HuH-7.5 (cell line): ENCODE results near the gene RAD51B.

ENCODE experiments used
- DNase-seq: peaks from one replicate; pipeline ENCODE4 v3.0.0; 2011; ENCODE audit warnings: low spot score

The RAD51B gene

DNA sequence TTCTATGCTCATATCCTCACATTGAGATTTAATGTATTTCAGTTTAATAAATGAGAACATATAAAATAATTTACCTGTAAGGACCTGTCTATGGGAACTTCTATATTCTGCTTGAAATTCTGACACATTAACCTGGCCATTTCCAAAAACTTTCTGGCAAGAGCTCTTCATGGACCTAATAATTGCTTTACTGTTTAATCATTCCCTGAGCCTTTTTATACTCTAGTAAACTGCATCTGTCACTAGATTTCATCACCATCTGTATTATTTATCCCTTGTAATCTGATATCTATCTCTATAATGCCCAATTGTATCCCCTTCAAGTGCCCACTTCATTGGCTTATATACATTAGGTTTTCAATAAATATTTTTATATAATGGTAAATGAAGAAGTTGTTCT is 327.7 kb downstream of the RAD51B start:
- DNase-seq: no peak

DNA sequence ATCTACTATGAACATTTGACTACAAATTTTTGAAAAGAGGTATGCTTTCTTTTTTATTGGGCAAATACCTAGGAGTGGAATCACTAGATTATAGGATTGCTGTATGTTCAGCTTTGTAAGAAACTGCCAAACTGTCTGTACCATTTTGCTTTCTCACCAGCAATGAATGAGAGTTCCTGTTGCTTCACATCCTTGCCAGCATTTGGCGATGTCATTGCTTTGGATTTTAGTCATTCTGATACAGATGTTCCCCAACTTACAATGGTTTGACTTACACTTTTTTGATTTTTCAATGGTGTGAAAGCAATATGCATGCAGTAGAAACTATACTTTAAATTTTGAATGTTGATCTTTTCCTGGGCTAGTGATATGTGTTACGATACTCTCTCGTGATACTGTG is 328.7 kb downstream of the RAD51B start:
- no peak for DNase-seq

DNA sequence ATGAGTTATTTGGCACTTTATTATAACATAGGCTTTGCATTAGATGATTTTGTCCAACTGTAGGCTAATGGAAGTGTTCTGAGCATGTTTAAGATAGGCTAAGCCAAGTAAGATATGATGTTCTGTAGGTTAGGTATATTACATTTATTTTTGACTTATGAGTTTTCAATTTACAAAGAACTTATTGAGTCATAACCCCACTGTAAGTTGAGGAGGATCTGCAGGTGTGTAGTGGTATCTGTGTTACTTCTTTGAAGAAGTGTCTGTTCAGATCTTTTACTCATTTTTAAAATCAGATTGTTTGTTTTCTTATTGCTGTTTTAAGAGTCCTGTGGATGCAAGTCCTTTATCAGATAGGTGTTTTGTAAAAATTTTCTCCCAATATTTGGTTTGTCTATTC is 329.2 kb downstream of the RAD51B start:
- DNase-seq: no peak

DNA sequence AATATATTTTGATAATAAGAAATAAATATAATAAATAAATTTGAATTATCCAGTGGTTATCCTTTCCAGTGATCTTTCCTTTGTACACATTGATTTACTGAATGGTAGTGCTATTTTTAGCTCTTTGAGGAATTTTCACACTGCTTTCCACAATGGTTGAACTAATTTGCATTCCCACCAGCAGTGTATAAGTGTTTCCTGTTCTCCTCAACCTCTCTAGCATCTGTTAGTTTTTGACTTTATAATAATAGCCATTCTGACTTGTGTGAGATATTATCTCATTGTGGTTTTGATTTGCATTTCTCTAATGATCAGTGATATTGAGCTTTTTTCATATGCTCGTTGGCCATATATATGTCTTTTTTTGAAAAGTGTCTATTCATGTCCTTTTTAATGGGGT is 333.7 kb downstream of the RAD51B start:
- DNase-seq: no peak

DNA sequence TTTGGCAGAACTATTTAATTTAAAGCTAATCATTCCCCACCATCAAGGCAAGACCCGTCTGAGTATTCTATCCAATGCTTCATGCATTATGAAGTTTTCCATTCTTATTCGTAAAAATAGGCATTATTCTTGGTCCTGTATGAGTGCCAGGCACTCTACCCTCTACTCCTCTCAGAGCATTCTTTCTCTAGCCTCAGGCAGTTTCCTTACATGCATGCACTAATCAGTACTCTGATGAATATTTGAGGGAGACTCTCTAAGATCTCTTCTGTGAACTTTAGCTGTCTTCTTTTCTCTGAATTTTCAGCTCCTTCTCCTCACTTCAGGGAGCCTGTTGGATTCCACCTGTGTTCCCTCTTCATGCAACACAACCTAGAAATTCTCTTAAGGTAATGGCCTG is 334.7 kb downstream of the RAD51B start:
- DNase-seq: no peak

DNA sequence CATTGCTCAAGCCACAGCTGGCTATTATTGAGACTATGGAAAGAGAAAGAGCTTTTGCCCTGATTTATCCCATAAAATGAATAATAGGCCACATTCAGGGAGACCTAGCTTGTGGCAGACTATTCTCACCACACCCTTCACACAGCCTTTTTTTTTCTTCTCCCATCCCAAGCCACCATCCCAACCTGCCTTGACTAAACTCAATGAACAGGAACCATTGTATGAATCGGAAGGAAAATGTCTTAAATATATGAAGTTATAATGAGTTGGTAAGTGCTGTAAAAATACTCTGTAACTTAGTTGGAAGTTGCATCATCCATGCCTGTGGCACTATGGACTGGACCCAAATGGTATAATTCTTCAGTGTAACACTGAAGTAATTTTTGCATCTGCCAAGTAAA is 338.4 kb downstream of the RAD51B start:
- DNase-seq: no peak

DNA sequence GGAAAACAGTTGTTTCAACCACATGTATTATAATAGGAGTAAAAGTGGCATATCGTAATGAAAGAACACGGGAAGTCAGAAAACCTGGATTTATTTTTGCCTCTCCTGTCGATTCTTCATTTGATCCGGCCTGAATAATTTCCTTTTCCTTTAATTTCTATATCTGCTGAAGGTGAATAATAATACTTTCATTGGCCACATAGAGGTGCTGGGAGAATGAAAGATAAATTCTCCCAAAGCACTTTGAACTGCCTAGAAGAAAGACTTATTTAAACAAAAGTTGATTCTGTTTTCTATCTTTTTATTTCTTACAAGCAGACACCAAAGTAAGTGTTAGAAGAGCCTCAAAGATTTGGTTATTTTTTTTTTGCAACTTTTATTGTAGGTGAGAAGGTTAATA is 339.1 kb downstream of the RAD51B start:
- DNase-seq: no peak

DNA sequence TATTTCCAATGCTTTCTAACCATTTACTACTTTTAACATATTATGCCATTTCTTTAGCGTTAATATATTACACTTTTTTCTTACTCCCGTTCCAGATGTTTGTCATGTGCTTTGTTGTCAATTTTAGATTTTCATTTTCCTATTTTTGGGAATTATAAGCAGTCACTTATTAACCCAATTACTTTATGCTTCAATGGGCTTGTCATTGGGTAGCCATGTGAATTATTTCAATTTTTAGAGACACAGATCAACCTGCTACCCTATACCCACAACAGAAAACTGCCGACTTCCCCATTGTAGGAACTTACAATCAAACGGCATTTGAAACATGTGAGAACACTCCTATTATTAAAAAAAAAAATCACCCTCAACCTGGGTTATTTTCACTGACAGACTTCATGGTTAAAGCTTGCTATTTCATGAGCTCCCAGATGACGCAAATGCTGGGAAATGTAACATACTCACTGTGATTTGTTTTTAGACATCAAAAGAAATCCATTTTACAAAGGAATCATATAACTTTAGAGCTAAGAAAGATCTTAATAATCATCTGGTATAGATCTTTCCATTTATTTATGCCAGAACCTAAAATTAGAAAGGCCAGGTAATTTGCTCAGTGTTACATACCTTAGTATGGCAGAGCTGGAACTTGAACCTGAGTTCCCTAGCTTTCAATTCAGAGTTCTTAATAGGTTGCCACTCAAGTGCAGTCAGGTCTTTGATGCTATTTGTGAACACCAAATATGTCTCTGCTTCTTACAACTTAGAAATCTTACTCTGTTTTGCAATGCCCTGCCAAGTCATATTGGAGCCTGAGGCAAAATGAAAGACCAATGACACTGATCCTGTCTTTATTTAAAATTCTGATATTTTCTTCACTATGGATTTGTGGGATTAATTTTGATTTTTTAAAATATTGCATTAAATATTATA is 340.4 kb downstream of the RAD51B start:
- no peak for DNase-seq

DNA sequence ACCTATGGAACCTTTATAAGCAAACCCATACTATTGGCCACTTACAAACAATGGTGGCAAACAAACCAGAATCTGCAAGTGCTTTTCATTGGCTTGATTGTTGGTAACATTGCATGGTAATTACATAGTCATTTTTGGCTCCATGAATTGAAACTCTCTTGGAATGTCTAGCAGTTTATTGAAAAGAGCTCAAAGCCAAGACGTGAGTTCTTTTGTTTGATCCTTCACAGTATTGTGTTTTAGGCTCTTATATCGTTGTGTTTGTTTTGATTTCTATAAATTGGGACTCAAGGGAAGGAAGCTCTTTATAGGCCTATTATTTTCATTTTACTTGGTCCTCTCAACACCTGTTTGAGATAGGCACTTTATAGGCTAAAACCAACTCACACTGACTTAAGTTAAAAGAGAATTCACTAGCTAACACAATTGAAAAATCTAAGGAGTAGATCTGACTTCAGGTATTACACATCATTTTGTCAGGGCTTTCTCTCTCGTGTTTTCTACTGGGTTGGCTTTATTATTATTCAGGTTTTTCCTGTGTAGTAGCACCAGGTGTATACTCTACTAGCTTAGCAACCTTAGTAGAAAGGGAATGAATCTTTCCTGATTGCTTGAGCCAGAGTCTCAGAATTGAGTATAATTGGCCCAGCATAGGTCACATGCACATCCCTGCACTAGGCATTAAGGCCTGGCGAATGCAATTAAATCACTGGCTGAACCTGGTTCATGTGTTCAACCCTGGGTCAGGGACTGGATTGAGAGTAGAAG is 341.4 kb downstream of the RAD51B start:
- no peak for DNase-seq

DNA sequence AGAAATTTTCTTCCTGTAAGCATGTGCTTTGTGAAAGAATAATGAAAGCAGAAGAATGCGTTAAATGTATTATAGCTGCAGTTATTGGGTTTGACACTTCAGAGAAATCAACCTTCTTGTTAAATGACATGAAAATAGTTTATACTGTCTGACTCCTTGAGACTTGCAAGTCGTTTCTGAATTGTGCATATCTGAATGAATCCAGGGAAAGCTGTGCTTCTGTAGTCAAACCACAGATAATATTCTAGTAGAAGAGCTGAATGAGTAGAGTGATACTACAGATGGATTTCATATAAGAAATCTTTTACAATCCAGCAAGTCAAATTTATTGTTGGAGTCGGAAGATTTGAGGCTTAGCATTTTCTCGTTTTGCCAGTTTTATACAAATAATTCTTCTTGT is 343.3 kb downstream of the RAD51B start:
- DNase-seq: no peak

DNA sequence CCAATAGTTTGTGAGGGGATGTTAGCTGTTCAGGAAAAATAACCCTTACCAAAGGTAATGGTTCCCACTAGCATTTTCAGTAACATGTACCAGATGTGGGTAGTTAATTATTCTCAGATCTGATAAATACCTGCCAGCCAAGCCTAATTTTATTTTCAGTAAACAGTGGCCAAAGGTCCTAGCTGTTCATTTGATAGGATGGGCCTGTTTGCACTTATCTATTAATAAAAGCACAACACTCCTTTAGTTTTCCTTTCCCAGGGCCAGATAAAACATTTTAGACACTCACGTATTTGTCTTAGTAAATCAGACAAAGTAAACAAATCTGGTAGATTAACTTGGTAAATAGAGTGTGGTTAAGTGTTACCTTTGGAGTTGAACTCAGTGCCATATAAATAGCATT is 345.1 kb downstream of the RAD51B start:
- DNase-seq: no peak

DNA sequence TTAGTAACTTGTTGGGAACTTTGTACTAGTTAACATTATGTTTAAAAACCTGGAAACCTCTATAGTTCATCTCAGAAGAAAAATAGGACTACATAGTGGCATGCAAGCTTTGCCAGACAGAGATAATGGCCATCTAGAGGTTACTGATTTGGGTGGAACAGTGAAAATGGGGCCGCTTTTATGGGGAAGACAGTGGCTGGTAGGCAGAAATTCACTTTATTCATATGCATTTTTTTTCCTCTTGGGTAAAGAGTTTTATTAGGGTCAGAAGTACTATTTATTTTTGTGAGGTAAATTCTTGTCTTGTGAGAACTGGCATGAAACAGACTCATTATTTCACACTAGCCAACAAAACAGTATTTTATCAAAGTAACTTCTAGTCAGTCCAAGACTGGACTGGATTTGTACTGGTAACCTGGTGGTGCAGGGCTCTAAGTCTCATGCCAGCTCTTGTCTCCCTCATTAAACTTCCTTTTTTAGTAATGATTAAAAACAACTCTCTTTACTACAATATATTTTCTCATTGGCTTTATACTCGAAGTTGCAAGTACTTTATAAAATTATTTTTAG is 345.8 kb downstream of the RAD51B start:
- DNase-seq: no peak

DNA sequence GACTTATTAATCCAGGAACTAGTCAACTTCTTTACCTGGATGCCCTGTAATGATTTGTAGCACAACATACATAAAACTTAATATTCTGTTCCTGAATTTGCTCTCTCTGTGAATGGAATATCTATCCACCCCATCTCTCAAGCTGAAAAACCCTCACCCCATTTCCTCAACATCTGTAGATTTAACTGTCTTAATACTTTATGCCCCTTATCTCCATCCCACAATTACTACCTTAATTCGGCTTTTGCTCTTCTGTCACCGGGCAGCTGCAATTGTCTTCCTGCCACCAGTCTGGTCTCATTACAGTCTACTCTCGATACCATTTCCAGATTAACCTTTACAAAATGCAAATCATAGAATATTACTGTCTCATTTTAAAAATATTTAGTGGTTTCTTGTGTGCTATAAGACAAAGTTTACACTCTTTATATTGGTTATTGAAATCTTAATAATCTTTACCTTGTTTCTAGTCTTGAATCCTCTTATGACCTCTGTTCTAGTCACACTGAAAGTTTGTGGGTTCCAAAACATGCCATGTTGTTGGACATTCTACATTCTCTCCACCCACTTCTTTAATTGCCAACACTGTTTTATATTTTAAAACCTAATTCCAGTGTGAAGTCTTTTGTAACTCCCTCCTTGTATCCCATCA is 347.3 kb downstream of the RAD51B start:
- DNase-seq: no peak

DNA sequence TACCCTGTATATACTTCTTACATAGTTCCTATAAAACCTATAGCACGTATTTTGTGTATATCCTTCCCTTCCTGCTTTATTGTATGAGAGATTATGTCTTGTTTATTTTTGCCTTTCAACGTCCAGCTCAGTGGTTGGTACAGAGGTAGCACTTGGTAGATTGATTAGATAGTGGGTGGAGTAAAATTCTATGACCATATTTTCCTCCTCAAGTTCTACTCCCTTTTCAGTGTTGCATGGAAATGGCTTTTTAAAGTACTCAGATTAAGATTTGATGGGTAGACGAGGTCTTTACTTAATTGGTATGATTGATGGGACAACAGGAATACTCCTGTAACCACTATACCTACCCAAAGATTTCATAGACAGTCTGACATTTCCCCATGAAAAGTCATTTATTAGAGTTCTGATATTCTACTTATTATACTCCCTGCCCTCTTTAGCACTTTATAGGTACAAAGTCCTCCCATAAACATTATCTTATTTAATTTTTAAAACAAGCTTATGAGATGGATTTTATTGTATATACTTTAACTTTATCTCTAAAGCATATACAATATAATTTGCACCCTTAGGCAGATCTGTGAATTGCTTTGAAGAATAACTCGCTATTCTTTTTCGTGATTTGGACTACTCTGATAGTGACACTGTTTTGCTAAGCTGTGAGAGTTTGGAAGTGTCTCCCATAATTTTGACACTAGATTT is 348.0 kb downstream of the RAD51B start:
- DNase-seq: no peak

DNA sequence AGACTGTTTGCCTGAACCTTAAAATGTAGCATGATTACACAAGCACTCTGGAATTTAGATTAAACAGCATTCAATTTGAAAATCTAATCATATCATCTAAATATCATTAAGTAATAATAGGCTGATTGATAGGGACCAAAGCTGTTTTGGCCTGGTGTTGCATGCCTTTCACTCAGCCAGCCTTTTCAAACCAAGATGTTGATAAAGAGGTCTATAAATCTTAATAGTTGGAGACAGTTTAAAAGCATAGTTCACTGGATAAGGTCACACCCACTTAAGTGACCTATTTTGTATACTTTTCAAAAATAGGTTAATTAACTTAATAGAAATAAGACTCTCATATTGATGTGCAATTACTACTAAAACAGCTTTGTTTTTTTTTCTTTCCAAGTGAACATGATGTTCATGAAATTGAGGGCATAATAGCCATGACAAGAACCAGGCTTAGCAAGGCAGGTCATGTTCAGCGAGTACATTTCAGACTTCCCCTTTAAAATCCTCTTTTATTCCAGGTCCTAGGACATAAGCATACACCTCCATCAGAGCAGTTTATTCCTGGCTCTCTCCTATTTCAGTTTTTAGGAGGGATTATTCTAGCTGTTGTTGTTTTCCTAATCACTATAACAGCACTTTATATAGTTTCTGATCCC is 349.0 kb downstream of the RAD51B start:
- no peak for DNase-seq

DNA sequence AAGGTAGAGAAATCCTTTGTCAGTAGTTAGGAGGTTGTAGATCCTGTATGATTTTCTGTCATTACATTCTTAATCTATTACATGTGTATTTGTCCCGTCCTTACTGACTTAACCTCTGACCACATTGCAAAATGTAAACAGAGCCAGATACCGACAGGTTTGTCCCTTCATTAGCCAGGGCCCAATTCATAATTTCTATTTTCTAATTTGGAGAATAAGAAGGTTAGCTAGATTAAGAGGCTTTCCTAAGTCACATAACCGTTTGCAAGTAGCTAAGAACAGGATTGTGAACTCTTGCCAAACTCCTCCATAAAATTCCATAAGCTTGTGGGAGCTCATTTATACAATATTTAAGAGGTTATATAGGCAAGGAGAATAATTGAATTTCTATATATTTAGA is 352.6 kb downstream of the RAD51B start:
- DNase-seq: no peak

DNA sequence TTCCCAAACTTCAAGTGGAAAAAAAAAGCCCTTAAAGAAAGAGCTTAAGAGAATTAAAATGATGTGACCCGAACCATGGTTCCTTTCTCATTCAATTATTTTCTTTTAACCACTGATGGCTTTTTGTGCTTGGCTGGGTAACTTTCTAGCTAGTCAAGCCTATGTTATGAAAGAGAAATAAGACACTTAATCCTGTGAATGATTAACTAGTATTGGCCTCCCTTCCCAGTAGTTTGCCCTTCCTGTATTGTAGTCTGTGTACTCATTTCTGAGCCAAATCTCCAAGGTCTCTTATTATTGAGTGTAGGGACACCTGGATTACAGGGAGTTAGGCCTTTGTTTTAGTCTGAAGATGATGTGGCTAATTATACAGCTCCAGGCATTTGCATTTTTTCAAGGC is 353.0 kb downstream of the RAD51B start:
- DNase-seq: no peak

DNA sequence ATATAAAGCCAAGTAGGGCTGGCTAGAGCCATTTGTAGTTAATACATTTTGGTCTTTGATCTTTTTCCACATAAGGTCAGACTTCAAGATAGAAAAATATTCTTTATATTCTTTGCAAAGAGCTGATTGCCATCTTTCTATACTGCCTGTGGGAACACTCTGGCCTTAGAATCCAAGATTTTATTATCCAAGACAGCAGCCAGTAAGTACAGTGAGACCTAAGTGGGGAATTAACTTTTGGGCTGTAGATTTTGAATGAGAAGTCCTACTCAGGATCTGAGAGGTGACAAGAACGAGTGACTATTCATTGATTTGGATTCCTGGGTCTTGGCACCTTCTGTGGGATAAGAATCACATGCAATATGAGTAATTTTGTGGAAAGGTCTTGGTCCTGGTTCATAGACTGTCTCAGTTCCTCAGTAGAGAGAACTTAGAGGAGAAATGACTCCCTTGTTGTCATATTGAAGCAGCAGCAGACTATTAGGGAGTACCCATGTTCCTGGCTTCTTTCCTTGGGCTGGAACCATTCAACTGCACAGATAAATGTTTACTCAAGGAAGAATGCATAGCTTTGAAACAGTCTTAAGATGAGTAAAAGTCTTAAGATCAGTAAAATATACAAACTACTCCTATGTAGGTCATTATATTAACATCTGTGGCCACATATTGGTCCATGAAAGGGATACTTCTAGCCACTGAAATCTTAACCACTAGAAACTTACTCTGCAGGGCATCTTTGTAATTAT is 353.8 kb downstream of the RAD51B start:
- no peak for DNase-seq

DNA sequence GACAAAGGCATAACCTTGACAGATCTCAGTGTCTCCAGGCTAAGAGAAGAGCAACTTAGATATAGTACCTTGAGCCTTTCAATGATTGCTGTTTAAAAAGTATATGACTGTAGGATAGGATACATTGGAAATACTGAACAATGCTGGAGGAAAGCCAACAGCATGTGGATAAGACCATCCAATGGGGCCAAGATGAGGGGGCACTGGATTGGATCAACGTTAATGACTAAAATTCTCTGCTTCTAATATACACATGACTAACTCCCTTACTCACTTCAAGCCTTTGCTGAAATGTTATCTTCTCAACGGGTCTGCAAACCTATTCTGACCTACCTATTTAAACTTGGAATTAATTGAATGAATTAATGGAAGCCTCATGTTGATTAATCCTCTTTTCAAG is 354.9 kb downstream of the RAD51B start:
- no peak for DNase-seq

DNA sequence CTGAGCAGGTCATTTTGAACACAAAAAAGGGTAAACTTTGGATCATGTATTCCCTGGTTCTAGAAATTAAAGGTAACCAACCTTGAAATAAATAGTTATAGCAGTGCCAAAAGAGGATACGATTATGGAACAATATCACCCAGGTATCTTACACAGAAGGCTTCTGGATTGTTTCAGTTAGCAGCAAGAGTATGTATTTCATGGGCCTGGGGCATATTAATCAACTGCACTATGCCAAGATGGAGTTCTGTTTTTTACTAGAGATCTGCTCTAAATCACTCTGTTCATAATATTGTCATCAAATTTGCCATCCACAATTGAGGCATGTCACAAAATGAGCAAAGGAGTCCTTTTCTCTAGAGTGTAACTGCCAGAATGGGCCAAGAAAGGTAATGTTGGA is 357.1 kb downstream of the RAD51B start:
- DNase-seq: no peak

DNA sequence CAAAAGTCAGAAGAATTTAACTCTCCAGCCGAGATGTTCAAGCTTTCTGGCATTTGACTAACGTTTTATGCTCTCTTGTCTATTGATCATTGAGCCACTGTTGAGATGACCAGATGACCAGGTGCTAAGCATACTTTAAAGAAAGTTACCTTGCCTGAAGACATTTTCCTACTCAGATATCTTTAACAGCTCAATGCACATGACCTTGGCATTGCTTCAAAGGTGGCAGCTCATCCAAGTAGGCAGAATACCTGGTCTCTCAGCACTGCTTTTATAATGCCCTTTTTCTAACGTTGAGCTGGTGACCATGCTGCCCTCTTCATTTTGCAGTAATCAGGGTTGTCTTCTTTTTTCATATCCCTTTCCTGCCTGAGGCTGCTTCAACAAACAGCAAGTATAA is 358.1 kb downstream of the RAD51B start:
- no peak for DNase-seq
